ENCODE data around the gene SUN3.
A peak's percentile ranks its signal among the peaks of the same experiment; 100 is the strongest.
"Not testable (repeated sequence)": the region's sequence is repeated elsewhere in the genome, so short reads cannot be mapped to it uniquely, and the experiment has no call there.

Gene SUN3

DNA sequence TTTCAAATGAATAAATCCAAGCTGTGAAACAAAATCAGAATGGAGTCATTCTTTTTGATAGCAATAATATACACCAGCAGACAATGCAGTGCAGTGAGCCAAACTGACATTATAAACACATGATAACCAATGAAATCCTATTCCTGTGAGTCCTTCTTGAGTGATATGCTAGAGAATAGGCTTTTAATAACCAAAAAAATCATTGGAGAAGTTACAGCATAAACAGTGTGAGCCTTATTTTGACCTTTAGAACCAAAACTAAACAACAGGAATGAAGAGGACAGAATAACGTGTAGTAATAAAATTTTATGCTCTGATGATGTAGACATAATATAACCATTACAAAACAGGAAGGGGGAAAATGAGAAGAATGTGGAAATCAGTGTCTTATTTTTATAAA is 58.1 kb downstream of the SUN3 start:
- no peak for DNase-seq

DNA sequence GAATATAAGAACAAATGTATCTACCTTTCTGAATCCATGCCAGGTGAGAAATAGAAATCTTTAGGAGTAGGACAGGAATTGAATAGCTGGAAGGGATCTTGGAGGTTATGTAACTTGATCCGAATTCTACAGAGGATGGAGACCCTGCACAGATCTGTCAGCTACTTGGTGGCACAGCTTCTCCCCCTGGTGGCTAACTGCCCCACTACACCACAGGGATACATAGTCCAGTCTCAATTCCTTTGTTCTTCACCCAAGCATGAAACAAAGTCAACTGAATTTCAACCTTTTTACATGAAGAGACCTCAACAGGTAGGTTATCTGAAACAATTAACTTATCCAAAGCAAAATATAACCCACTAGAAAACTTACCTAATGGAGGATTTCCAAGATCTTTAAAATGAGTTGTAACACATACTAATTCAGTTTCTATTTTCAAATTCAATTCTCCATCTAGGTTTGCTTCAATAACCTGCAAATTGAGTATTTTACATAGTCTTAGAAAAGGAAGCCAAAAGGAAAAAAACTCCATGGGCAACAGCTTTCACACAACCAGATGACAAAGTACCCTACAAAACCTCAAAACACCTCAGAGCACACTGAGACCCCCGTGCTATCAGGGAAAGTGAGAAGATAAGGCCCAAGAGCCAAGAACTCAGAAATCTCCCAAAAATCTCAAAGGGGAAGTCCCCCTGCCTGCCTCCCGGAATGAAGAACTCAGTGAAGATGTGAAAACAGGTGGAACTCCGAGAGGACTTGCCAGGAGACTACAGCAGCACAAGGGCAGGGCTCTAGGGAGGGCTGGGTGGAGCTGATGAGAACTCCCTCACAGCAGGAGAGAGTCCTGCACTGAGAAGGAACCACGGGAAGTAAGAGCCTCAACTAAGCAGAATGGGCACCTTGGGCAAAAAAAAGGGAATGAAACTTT is 59.8 kb downstream of the SUN3 start:
- no peak for DNase-seq

DNA sequence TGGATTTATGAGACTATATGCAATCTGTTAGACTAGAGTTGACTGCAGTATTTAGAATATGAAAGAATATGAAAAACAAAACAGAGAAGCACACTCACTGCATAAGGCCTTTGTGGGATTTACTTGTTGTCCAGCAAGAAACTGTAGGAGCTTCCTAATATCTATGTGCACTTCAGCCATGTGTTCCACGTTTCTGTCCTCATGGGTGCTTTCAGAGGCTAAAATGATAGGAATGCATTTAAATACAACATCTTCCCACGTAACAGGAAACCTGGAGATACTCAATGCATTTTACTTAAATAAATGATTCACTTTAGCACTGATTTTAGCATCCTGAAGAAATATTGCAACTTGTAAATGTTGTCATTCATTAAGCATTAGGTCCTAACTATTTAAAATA is 61.2 kb downstream of the SUN3 start:
- DNase-seq = no peak

DNA sequence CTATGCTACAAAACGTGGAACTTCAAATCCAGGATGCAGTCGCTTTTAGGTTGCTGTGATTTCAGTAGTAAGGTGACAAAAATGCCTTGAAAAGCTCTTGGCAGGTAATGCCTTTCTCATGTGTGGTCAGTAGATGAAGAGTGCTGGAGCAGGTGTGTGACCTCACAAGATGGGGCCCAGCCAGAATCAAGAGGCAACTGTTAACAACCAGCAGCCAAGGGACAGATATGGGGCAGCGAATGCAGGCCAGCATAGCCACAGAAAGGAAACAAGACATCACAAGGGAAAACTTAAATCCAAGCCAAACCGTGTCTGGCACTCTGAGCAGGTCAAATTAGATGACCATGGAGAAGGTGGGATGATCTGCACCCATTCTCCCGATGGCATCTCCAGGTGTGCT is 61.8 kb downstream of the SUN3 start:
- no peak for DNase-seq

DNA sequence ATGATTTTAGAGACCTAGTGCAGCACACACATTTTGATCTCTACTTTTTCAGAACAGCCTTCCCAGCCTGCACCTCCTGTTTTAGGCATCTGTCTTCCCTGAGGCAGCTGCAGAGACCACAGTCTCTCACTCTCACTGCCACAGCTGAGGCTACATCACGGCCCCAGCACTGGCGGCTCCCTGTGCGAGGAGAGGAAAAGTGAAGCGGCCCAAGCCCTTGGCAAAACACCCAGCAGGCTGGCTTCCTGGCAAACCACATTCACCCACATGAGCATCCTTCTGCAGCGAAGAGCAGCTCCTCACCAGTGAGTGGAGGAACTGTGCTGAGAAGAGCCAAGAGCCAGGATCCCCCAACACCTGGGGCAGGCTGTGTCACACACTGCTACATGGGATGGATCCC is 63.5 kb downstream of the SUN3 start:
- no peak for DNase-seq

DNA sequence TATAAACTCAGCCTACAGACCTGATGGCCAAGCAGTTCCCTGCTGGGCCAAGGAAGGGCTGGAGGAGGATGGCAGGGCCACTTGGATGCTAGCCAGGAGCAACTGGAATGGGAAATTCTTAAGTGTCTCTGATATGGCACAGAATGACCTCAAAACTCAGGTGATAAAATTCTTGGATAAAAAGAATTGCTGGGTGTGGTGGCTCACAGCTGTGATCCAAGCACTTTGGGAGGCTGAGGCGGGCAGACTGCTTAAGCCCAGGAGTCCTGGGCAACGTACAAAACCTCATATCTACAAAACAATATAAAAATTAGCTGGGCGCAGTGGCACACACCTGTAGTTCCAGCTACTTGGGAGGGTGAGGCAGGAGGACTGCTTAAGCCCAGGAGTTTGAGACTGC is 66.6 kb downstream of the SUN3 start:
- no peak for DNase-seq

DNA sequence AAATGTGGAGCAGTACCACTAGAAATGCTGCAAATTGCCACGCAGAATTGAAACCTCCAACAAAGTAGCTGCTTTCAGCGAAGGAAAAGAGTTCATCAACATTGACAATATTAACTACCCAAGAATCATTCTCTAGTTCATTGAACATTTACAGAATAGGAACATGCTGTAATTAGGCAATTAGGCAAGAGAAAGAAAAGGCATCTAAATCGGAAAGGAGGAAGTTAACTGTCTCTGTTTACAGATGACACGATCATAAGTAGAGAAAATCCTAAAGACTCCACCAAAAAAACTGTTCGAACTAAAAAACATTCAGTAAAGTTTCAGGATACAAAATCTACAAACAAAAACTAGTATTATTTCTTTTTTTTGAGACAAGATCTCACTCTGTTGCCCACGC is 71.8 kb downstream of the SUN3 start:
- no peak for DNase-seq

DNA sequence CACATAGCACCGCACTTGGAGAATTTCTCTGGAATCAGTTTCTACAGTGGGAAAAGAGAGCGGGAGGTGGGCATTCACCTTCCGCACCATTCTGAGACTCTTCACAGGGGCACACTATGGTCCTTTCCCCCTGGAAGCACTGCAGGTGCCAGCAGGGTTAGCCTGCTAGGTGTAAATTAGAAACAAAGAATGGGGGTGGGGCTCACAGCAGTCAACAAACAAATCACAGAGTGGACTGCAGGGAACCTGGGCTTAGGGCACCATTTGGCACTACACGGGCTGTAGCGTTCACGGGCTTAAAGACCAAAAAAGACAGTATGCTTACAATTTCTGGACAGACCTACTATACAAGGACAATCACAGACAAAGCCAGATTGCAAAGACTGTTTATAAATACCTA is 72.7 kb downstream of the SUN3 start:
- no peak for DNase-seq

DNA sequence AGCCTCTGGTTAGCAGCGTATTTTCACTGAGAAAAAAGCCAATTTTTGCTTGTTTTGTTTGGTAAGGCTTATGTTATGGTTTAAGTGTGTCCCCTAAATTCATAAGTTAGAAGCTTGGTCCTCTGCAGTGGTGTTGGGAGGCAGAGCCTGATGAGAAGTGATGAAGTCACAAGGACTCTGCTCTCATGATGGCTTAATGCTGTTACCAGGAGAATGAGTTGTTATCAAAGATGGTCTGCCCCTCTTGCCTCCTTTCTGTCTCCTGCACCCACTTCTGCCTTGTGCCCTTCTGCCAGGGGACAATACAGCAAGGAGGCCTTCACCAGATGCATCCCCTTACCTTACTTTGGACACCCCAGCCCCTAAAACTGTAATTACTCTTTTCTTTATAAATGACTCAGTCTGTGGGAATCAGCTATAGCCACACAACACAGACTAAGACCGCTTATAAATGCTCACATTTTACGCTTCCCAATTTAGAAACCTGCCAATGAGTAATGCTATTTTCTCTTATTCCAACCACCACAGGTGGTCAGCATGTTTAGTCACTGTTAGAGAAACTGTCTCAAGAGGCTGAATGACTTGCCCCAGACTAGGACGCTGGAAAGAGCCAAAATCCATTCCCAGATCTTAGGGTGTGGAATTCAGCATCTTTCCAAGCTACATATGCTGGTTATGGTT is 74.5 kb downstream of the SUN3 start:
- no peak for DNase-seq

DNA sequence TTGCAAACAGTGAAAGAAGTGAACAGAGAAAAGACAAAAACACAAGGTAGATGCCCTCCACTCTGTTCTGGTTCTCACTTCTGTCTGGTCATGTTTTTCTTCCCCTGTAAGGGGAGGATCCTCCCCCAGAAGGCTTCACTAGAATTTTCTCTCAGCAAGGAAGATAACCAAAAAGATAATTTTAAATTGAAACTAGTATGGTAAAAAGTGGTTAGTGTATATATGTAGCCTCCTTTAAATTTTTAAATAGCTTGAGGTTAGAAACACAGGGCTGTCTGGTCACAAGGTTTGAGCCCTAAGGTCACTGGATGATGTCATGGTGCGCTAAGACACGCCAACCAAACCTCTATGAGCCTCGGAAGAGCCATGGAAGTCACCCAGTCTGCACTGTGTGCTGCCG is 75.1 kb downstream of the SUN3 start:
- DNase-seq = no peak

DNA sequence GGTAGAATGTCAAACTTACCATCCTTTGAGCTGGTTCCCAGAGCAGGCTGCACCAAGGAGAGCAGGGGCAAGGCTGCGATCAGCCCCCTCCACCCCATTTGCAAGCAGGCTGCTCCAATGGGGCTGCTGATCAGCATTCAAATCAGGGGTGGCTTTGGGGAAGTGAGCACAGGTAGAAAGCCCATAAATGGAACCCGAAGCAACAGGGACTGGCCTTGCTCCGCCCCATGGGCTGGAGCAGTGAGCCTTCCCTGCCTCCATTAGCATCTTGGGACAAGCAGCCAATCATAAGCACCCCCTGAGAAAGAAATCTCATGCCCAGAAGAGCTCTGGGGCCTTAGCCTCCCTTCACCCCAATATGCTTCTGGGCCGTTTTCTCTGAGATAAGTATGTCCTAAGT is 76.7 kb downstream of the SUN3 start:
- no peak for DNase-seq

DNA sequence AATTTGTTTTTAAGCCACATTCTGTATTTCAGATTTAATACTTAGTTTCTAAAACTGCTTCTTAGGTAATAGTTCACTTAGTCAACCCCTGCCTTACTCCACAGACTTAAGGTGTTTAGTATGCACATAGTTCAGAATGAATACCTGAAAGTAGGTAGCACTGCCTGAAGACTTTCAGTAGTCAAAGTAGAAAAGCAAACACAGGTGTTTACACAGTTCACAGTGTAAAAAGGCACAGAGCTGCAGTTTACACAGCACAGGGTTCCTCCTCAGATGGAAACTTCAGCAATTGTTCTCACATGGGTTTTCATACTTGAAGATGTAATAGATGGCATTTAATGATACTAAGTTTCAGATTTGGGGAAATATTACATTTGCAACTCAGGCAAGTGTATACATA is 77.5 kb downstream of the SUN3 start:
- no peak for DNase-seq

DNA sequence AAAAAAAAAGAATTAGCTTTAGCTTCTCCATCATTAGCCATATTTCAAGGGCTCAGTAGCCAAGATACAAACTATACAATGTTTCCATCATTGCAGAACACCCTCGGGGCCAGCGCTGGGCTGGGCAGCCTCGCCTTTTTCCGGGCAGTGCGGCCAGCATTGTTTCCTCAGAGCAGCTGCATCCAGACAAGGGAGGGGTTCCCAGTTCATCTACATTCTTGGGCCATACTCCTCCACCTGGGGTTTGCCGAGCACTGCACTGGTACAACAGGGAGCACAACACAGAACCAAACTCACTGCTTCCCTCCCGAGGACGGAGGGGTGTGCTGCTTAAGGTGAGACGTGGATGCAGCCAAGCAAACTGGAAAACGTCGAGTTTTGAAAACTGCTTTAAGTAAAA is 78.2 kb downstream of the SUN3 start:
- no peak for DNase-seq

DNA sequence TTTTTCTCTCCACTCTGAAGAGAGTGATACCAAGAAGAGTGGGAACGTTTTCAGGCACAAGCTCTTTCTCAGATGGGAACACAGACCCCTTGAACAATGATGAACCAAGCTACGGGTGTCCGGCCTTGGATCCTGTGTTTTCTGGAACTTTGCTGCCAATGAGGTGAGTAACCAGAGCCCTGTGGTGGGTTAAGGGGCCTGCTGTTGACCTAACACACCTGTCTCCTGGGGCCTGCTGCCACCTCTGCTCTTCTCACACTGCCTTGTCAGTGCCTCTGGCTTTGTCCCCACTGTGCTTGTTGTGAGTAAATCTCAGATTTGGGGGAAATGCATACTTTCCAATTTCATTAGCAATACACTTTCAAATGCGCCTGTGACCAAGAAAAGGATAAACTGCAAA is 79.2 kb downstream of the SUN3 start:
- no peak for DNase-seq

DNA sequence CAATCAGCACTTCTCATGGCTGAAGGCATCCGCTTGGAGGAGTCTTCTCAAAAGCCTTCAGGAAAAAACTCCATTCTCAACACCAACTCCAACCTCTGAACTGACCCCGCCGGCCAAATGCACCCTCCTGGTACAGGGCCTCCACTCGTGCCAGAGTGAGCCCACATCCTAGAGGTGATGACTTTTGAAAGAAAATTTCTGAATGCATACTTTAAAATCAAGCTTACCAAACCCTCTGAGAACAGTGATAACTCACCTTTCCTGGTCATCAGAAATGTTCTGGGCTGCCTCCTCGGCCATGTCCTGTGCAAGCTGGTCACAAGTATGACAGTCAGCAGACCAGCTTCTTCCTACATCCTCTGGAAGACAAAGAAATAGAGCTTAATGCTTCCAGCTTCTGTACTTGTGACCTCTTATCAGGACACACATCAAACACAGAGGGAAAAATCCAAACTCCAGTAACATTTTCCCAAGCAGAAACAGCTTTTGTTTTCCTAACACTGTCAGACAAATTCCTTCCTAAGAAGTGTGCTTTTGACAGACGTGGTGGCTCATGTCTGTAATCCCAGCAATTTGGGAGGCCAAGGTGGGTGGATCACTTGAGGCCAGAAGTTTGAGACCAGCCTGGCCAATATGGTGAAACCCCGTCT is 80.6 kb downstream of the SUN3 start, which contains the start of gene PKD1L1:
PKD1L1 (minus strand) TSS at position 326 of the 650 bp plus-strand sequence; CDS start at position 300, 26 bp downstream.
- DNase-seq = no peak

DNA sequence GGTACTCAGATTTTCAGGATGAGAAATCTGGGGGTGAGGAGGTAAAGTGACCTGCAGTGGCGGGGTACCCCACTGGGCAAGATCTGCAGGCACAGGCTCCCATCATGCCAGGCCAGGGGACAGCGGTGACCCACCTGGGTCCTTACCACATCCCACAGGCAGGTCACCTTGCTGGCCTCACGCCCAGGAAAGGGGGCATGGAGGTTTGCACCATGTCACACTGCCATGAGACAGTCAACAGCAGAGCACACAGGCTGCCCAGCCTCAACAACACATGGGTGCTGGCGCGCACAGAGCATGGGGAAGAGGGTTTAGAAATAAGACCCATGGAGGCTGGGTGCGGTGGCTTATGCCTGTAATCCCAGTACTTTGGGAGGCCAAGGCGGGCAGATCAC is 81.6 kb downstream of the SUN3 start:
- DNase-seq = no peak

DNA sequence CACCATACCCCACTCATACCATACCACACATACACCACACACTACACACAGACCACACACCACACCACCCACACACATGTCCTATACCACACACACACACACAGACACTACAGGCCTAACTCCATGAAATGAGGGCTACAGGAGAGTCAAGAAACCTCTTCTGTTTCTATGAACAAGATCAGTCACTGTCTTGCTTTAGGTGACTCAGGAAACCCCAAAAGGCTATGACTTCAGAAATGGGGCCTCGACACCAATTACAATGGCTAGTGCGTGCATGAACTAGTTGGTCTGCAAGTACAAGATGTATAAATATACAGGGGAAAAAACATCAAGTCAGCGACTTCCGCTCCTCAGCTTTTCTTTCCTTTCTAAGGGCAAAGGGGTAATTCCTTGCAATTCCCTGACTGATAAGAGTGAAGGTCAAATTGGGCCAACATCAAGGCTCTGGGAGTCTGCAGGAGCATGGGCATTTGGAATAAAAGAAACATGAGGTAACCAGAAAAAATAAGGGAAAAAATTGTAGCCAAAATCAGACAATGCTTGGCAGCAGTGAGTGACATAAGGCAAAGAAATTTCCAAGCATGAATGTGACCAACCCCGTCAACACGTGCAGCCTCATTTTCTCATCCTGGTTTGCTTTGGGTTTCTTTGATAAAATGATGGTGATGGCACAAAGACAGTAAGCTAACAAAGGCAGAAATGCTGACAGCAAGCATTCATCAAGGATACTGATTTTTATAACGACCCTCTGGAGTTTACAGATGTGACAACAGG is 82.1 kb downstream of the SUN3 start:
- DNase-seq = no peak

DNA sequence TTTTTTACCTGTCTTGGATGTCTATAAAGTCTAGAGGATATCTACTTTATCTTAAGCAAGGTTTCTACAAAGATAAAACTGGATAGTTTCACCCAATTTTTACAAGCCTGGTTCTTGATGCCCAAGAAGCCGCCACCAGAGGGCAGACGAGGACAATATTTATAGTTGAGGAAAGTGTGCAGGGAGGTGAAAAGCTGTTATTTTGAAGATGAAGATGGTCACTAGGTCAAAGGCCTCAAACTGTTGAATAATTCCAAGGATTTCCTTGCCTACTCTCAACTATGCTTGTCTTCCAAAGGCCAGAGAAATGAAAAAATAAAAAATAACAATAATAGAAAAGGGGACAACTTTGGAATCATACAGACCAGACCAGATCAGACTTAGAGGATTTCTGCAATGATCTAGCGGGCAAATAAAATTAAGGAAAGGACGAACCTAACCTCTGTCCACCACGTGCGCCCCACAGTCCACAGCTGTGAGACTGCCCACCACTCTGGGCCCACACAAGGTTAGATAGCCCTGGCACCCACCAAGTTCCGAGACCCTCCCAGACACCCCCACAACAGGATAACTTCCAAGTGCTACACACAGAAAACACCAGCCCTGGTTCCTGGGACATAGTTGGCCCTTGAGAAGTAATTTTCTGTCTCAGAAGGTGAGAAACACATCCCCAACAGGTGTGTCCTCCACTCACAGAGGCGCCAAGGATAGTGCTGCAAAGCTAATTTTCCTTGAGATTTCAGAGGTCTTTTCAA is 83.5 kb downstream of the SUN3 start:
- peak; percentile 24 for DNase-seq

DNA sequence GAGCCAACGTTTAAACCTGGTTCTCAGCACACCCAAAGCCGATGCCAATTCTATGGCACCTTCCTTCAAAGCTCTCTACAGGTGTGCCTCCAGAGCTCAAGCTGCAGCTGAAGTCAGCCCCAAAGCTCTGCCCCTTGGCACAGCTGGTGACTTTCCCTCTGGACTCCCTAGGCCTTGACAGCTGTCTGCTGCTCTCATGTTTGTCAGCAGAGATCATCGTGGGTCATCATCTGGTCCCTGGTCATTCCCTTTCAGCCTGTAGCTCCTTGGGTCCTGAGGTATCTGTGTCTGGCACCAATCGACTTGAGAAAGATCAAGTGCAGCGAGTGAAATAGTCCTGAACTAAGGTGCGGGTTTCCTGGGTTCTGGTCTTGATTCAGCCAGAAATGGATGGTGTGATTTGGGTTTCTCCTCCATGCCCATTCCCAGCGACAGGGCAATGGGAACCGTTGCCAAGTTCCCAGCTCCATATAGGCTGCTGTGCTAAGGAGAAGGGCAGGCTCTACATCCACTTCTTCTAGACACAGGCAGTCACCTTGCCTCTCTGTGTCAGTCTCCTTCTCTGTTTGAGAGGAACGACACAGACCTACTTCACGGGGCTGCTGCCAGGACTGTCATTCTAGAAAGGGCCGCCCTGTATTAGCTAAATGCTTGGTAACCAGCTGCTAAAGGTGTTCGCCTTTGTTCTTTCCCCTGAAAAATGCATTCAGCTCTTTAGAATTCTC is 84.2 kb downstream of the SUN3 start:
- no peak for DNase-seq

DNA sequence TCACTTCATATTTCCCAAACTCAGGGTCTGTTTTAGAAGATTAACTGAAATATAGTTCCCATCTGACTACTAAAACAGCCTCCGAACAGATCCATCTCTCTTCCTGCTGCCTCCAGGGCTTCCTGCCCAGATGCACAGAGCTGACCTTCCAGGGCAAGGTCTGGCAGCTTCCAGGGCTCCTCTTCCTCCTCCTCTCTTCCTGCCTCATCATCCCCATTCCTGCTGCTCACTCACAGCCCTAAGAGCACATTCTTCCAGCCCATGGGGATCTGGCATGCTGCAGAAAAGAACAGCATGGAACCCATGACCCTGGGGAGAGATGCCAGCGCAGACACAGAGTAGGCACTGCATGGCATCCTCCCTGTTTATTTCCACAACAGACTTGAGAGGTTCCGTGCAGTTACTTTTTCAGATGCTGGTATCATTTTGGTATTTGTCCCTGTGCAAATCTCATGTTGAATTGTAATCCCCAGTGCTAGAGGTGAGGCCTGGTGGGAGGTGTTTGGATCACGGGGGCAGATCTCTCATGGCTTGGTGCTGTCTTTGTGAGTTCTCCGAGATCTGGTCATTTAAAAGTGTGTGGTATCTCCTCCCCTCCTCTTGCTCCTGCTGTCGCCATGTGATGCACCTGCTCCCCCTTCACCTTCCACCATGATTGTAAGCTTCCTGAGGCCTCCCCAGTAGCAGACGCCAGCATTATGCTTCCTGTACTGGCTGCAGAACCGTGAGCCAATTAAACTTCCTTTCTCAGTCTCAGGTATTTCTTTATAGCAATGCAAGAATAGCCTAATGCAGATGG is 85.0 kb downstream of the SUN3 start:
- no peak for DNase-seq

DNA sequence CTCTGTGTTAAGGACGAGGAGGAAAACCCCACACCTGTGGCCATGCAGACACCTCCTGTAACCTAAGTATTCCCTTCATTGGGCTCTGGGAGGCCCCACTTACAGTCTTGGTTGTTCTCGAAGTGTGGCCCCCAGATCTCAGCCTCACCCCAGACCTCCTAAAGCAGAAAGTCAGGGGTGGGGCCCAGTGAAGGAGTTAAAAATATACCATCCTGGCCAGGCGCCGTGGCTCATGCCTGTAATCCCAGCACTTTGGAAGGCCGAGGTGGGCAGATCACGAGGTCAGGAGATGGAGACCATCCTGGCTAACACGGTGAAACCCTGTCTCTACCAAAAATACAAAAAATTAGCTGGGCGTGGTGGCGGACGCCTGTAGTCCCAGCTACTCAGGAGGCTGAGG is 86.3 kb downstream of the SUN3 start:
- not testable (repeated sequence) for DNase-seq
